Activated B cell treated with CpG ODN at 0.5 μM for 24 hours (primary cell): ENCODE results near the gene S100A12. TPM values are rescaled to one million over a fixed set of nuclear protein-coding genes. Genes with fewer than 3 reads are reported as not detected.

Source experiments
- ATAC-seq: fragments of 200-7000 bp; cut with Tn5 transposase; one replicate; pipeline ENCODE4 v1.10.0; 2021; ENCODE audit warnings: low read depth, mild to moderate bottlenecking, moderate library complexity
- CTCF ChIA-PET: fragments of 350-600 bp; sonication (Branson Sonifier 250); formaldehyde crosslinking; loops from one replicate; lab custom pipeline; 2021; ENCODE audit warnings: antibody characterized with exemption; lab: Charles Lee
- POLR2A ChIA-PET: fragments of 350-600 bp; sonication (Branson Sonifier 250); formaldehyde crosslinking; loops from one replicate; lab custom pipeline; 2021; ENCODE audit warnings: antibody characterized with exemption; lab: Charles Lee
- DNase-seq: peaks from one replicate; pipeline ENCODE4 v3.0.0; 2022
- H3K27ac Mint-ChIP-seq: one replicate; pipeline ENCODE4 v1.8.0; 2020; ENCODE audit warnings: mixed read lengths
- H3K27me3 Mint-ChIP-seq: one replicate; pipeline ENCODE4 v1.8.0; 2021; ENCODE audit warnings: mixed read lengths
- H3K36me3 Mint-ChIP-seq: one replicate; pipeline ENCODE4 v1.8.0; 2021; ENCODE audit warnings: low read depth, mixed read lengths
- H3K4me1 Mint-ChIP-seq: one replicate; pipeline ENCODE4 v1.8.0; 2021; ENCODE audit warnings: mixed read lengths
- H3K4me3 Mint-ChIP-seq: one replicate; pipeline ENCODE4 v1.8.0; 2020; ENCODE audit warnings: mild to moderate bottlenecking, mixed read lengths
- H3K9me3 Mint-ChIP-seq: one replicate; pipeline ENCODE4 v1.8.0; 2020; ENCODE audit warnings: mixed read lengths
- intact Hi-C: fragments of 100-400 bp; cut with micrococcal nuclease; formaldehyde crosslinking; loops from one replicate; pipeline ENCODE4 v1.15.1; 2024
- total RNA-seq: library from RNA; stranded (reverse); gene quantifications from 2 replicates; pipeline ENCODE4 v1.2.3, GENCODE V29; 2022
- TF ChIP-seq, protein P1 (sequence below): fragments of 200-600 bp; IDR thresholded peaks from one replicate; pipeline ENCODE4 v1.8.0; 2022; ENCODE audit warnings: antibody characterized with exemption, mild to moderate bottlenecking

The S100A12 gene
- total RNA-seq, 1 donor from 2014 or later: not detected

- no peak for ATAC-seq
- Mint-ChIP-seq H3K4me3 (no peak overlapping the region), H3K27ac (no peak overlapping the region), H3K27me3 (peaks cover 17% of the 10 kb centered on the region), H3K36me3 (no peaks in the 10 kb centered on the region), H3K4me1 (no peaks in the 10 kb centered on the region), H3K9me3 (no peaks in the 10 kb centered on the region)
- ChIA-PET POLR2A (no interaction called here), CTCF (no interaction called here)
- DNase-seq: no peak
- TF ChIP-seq, protein P1, sequence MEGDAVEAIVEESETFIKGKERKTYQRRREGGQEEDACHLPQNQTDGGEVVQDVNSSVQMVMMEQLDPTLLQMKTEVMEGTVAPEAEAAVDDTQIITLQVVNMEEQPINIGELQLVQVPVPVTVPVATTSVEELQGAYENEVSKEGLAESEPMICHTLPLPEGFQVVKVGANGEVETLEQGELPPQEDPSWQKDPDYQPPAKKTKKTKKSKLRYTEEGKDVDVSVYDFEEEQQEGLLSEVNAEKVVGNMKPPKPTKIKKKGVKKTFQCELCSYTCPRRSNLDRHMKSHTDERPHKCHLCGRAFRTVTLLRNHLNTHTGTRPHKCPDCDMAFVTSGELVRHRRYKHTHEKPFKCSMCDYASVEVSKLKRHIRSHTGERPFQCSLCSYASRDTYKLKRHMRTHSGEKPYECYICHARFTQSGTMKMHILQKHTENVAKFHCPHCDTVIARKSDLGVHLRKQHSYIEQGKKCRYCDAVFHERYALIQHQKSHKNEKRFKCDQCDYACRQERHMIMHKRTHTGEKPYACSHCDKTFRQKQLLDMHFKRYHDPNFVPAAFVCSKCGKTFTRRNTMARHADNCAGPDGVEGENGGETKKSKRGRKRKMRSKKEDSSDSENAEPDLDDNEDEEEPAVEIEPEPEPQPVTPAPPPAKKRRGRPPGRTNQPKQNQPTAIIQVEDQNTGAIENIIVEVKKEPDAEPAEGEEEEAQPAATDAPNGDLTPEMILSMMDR: no peak
- intact Hi-C loops: no loop called here
Measured at GRCh38 chr1:153371231-153371630, 4.2 kb downstream of the S100A12 start.

- H3K9me3 Mint-ChIP-seq: no peaks in the 10 kb centered on the region
- no peak overlapping the region for H3K27ac Mint-ChIP-seq
- POLR2A ChIA-PET: no interaction called here
- H3K36me3 Mint-ChIP-seq: no peaks in the 10 kb centered on the region
- CTCF ChIA-PET: no interaction called here
- intact Hi-C loops: no loop called here
- H3K4me1 Mint-ChIP-seq: no peaks in the 10 kb centered on the region
- DNase-seq (no peak), ATAC-seq (no peak)
- TF ChIP-seq, protein P1: no peak
- no peak overlapping the region for H3K4me3 Mint-ChIP-seq
- H3K27me3 Mint-ChIP-seq: peaks cover 22% of the 10 kb centered on the region
Measured at GRCh38 chr1:153370146-153370545, 5.3 kb downstream of the S100A12 start.

GRCh38 chr1:153368495-153368894, 6.9 kb downstream of the S100A12 start:
- Mint-ChIP-seq H3K27me3 (peaks cover 25% of the 10 kb centered on the region), H3K4me1 (no peaks in the 10 kb centered on the region), H3K36me3 (no peaks in the 10 kb centered on the region), H3K27ac (no peak overlapping the region), H3K4me3 (no peak overlapping the region), H3K9me3 (no peaks in the 10 kb centered on the region)
- intact Hi-C loops: no loop called here
- DNase-seq (no peak), ATAC-seq (no peak)
- TF ChIP-seq, protein P1: no peak
- CTCF ChIA-PET: interaction anchor here (0.6 kb wide), 1 partner anchor 903 kb away, joined by 3 read pairs; no protein-coding TSS in a partner anchor
- POLR2A ChIA-PET: no interaction called here

DNA sequence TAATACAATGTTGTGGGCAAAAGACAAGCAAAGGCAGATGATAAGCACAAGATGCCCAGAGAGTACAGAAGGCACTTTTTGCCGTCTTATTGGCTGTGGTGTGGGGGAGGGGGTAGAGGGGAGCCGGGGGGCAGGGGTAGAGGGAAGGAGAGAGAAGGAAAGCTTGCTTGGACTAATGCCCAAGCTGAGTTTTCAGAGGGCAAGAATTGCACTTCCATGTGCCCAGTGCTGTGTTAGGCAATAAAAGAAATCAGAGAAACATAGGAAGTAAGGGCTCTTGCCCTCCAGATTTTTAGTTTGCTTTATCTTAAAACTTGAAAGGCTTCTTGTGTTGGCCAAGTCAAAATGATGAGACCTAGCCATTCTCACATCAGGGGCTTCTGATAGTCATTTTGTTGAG, 8.3 kb downstream of the S100A12 start:
- POLR2A ChIA-PET: no interaction called here
- no peak overlapping the region for H3K27ac Mint-ChIP-seq
- DNase-seq: no peak
- intact Hi-C loops: no loop called here
- no peaks in the 10 kb centered on the region for H3K9me3 Mint-ChIP-seq
- peaks cover 30% of the 10 kb centered on the region for H3K27me3 Mint-ChIP-seq
- no peaks in the 10 kb centered on the region for H3K36me3 Mint-ChIP-seq
- CTCF ChIA-PET: no interaction called here
- no peaks in the 10 kb centered on the region for H3K4me1 Mint-ChIP-seq
- ATAC-seq: no peak
- TF ChIP-seq, protein P1: no peak
- H3K4me3 Mint-ChIP-seq: no peak overlapping the region

DNA sequence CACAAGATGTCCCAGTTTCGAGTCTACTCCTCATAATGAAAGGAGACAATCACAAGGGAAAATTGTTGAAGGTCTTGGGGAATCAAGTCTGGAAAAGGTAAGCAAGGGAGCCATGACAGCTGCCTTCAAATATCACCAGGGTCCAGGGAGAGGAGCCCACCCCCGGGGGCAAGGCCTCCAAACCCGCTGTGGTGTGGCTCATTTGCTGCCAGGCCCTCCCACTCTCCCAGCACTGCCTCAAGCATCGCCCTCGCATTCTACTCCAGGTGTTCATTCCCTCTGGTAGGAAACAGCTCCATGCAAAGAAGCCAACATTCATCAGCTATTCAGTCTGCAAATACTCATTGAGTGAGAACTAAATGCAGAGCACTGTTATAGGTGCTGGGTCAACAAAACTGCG, 9.2 kb downstream of the S100A12 start:
- DNase-seq: no peak
- H3K4me1 Mint-ChIP-seq: no peaks in the 10 kb centered on the region
- POLR2A ChIA-PET: no interaction called here
- CTCF ChIA-PET: no interaction called here
- no peaks in the 10 kb centered on the region for H3K36me3 Mint-ChIP-seq
- H3K27ac Mint-ChIP-seq: no peak overlapping the region
- H3K9me3 Mint-ChIP-seq: no peaks in the 10 kb centered on the region
- H3K4me3 Mint-ChIP-seq: no peak overlapping the region
- TF ChIP-seq, protein P1: no peak
- intact Hi-C loops: no loop called here
- H3K27me3 Mint-ChIP-seq: peaks cover 30% of the 10 kb centered on the region
- no peak for ATAC-seq
